PC-9 (cell line): ENCODE results near the gene TMEM45A.

ENCODE experiments used
- CTCF ChIP-seq: fragments of 200-600 bp; sonication (generic); conservative IDR thresholded peaks from 2 replicates; pipeline ENCODE4 v1.6.1; 2017; ENCODE audit warnings: mixed run types, antibody characterized with exemption, mild to moderate bottlenecking, moderate library complexity
- EZH2 ChIP-seq: fragments of 200-600 bp; sonication (generic); IDR thresholded peaks from 2 replicates; pipeline ENCODE4 v1.8.0; 2017; ENCODE audit warnings: antibody characterized with exemption, low read depth

GRCh38 chr3:100522125-100522524 lies 29.7 kb downstream of the TMEM45A start:
- TF ChIP-seq EZH2 (no peak), CTCF (no peak)
